ENCODE results near the gene COL6A1.

DNA sequence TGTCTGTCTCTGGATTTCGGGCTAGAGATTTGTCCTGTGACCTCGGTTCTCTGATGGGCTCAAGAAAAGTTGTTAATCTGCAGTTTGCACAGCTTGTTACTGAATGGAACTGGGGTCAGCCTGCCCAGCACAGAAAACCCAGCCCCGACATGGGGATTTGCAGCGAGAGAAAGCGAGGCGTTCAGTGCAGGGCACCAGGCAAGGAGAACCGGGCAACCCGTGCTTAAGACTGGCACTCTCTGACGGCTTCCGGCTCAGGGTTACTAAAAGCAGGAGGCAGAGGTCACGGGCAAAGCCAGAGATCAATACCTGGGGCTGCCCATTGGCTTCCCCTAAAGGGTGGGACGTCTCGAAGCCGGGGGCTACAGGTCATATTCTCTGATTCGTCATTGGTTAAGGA is 29.9 kb upstream of the COL6A1 start:
- TF ChIP-seq, protein P1, sequence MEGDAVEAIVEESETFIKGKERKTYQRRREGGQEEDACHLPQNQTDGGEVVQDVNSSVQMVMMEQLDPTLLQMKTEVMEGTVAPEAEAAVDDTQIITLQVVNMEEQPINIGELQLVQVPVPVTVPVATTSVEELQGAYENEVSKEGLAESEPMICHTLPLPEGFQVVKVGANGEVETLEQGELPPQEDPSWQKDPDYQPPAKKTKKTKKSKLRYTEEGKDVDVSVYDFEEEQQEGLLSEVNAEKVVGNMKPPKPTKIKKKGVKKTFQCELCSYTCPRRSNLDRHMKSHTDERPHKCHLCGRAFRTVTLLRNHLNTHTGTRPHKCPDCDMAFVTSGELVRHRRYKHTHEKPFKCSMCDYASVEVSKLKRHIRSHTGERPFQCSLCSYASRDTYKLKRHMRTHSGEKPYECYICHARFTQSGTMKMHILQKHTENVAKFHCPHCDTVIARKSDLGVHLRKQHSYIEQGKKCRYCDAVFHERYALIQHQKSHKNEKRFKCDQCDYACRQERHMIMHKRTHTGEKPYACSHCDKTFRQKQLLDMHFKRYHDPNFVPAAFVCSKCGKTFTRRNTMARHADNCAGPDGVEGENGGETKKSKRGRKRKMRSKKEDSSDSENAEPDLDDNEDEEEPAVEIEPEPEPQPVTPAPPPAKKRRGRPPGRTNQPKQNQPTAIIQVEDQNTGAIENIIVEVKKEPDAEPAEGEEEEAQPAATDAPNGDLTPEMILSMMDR (IDR thresholded peaks at IDR 0.05; ENCODE audit: poor library complexity): no peak
- no peak for TF ChIP-seq EZH2 (IDR thresholded peaks at IDR 0.05; ENCODE audit: borderline replicate concordance)

Measured in hepatocyte (in vitro differentiated cells).